ENCODE data around the gene USP25.

DNA sequence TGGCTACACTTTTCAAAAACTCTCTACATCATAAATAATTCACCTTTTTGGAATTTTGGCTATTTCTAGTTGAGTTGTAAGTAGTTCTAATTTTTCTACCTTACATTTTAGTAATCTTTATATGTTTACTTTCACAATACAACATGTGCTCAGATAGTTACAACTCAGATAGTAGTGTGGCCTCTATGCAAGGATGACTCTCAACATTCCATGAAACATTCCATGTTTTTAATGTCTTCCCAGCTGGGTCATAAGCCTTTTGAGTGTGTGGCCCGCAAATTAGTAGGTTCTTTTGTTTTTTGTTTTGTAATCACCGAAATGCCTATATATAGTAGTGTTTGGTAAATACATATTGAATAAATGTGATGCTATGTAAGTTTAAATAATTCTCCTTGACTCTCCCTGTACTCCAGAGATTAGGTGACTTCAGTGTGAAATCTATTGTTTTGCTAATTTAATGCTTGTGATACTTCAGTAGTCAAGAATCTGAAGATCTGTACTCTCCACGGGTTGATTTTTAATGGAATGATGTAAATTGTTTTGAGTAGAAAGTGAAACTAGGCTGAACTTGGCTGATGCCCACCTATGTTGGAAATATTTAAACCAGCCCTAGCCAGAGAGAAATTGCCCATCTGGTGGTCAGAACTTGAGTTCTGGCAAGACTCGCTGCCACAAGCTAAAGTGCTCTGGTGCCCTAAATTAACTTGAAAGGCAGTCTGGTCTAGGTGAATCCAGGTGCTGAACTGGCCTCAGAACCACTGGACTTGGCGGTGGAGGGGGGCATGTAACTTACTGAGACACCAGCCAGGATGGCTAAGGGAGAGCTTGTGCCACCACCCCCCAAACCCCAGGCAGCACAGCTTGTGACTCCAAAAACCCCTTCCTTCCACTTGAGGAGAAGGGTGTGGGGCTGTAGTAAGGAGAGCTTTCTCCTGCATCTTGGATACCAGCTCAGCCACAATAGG, 165.6 kb downstream of the USP25 start:
- TF ChIP-seq, protein P1, sequence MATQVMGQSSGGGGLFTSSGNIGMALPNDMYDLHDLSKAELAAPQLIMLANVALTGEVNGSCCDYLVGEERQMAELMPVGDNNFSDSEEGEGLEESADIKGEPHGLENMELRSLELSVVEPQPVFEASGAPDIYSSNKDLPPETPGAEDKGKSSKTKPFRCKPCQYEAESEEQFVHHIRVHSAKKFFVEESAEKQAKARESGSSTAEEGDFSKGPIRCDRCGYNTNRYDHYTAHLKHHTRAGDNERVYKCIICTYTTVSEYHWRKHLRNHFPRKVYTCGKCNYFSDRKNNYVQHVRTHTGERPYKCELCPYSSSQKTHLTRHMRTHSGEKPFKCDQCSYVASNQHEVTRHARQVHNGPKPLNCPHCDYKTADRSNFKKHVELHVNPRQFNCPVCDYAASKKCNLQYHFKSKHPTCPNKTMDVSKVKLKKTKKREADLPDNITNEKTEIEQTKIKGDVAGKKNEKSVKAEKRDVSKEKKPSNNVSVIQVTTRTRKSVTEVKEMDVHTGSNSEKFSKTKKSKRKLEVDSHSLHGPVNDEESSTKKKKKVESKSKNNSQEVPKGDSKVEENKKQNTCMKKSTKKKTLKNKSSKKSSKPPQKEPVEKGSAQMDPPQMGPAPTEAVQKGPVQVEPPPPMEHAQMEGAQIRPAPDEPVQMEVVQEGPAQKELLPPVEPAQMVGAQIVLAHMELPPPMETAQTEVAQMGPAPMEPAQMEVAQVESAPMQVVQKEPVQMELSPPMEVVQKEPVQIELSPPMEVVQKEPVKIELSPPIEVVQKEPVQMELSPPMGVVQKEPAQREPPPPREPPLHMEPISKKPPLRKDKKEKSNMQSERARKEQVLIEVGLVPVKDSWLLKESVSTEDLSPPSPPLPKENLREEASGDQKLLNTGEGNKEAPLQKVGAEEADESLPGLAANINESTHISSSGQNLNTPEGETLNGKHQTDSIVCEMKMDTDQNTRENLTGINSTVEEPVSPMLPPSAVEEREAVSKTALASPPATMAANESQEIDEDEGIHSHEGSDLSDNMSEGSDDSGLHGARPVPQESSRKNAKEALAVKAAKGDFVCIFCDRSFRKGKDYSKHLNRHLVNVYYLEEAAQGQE (IDR thresholded peaks at IDR 0.05; ENCODE audit: insufficient read depth in 1 of 2, low read depth in 2 of 2, low read length in 2 of 2), result no peak
- TF ChIP-seq TAF1 (IDR thresholded peaks at IDR 0.05; ENCODE audit: borderline replicate concordance, insufficient read depth, low read length) (no peak), POLR2AphosphoS5 (IDR thresholded peaks at IDR 0.05; ENCODE audit: low read depth, low read length) (no peak), SIN3A (IDR thresholded peaks at IDR 0.05; ENCODE audit: borderline replicate concordance, insufficient read depth, low read length) (no peak)

All from PFSK-1 (cell line).